Mesodermal cell (in vitro differentiated cells): ENCODE results near the gene NMRK1.

Source experiments
- H3K27ac ChIP-seq: 2 replicates; pipeline ENCODE4 v1.7.0; 2013; ENCODE audit warnings: mild to moderate bottlenecking, low read depth, low read length, moderate library complexity; ENCODE audit not compliant: severe bottlenecking
- H3K36me3 ChIP-seq: 2 replicates; pipeline ENCODE4 v1.7.1; 2013; ENCODE audit warnings: mild to moderate bottlenecking, low read length, moderate library complexity; ENCODE audit not compliant: control insufficient read depth, insufficient read depth
- H3K4me1 ChIP-seq: one replicate; pipeline ENCODE4 v1.7.1; 2013; ENCODE audit warnings: mild to moderate bottlenecking, low read length; ENCODE audit not compliant: insufficient read depth, control insufficient read depth, poor library complexity, severe bottlenecking
- H3K4me3 ChIP-seq: 2 replicates; pipeline ENCODE4 v1.7.0; 2013; ENCODE audit warnings: low read length, control low read depth, mild to moderate bottlenecking; ENCODE audit not compliant: insufficient read depth, poor library complexity, severe bottlenecking; ENCODE audit errors: extremely low read depth
- H3K9me3 ChIP-seq: 2 replicates; pipeline ENCODE4 v1.7.1; 2013; ENCODE audit warnings: mild to moderate bottlenecking, low read length, moderate library complexity; ENCODE audit not compliant: control insufficient read depth
- WGBS, 2 experiments: methylation state at CpG; one replicate each; pipeline ENCODE4 v1.1.5; 2013; ENCODE audit warnings: missing lambda C conversion rate in 2 of 2; ENCODE audit not compliant: insufficient coverage in 2 of 2; 5-methylcytosine and 5-hydroxymethylcytosine counted together

The NMRK1 gene

DNA sequence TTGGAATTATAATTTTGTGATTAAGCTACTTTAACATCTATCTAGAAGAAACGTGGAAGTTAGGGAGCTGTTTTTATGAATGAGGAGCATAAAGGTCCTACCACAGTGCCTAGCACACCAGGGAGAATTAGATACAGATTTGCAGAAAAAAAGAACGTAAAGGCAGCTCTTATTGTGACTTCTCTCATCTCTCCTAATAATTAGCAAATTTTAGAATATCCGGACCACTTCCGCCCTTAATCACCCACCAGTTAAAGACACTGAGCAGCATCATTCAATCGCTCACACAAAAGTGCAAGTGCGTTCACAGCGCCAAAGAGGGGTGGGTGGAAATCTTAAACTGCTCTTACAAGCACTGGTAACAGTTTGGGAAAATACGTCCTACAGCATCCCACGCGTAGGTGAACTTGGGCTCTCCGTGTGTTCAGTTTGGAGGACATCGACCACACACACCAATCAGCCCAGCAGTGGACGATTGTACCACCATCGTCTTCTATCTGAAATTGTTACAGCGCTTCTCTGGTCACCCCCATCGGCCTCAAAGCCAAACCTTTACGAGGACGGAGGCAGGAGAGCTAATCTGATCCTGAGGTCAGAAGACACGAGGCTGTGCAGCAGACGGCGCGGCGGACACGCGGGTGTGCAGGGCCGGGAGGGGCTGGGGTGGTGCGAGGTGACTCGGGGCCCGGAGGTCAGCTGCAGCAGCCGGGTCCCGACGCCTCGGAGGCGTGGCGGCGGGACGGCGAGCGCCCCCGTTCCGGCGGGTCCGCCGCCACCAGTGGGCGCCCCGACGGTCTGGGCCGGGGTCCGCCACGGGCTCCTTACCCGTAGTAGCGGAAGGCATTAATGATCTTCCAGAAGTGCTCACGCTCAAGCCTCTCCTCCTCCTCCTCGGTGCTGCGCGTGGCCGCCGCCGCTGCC lies 60.5 kb downstream of the NMRK1 start:
- H3K4me3 ChIP-seq: peak overlapping the region; percentile 70
- no peaks in the 10 kb centered on the region for H3K36me3 ChIP-seq
- 0% methylated on average over 29 to 34 of the region's 59 CpGs for WGBS, 2 experiments
- peak overlapping the region; percentile 92 for H3K27ac ChIP-seq
- peaks cover 3% of the 10 kb centered on the region for H3K4me1 ChIP-seq
- no peaks in the 10 kb centered on the region for H3K9me3 ChIP-seq

DNA sequence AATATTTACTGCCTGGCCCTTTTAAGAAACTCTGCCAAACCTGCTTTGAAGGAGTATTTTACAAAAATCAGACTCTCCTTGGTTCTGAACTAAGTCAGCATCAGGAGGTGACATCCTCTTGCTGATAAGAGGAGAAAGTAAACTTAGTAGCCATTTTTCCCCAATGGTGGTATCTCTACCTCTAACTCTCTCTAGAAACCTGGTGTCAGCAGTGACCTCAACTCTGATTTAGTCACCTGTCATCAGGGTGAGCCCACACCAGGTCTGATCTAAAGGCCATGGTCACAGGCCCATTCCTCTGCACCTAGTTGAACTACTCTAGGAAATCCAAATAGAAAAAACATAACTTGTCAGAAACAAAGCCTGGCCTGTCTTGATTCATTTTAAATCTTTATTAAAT lies 64.1 kb downstream of the NMRK1 start:
- Histone ChIP-seq H3K4me3 (no peak overlapping the region), H3K27ac (no peak overlapping the region), H3K4me1 (peaks cover 3% of the 10 kb centered on the region), H3K9me3 (no peaks in the 10 kb centered on the region), H3K36me3 (no peaks in the 10 kb centered on the region)

DNA sequence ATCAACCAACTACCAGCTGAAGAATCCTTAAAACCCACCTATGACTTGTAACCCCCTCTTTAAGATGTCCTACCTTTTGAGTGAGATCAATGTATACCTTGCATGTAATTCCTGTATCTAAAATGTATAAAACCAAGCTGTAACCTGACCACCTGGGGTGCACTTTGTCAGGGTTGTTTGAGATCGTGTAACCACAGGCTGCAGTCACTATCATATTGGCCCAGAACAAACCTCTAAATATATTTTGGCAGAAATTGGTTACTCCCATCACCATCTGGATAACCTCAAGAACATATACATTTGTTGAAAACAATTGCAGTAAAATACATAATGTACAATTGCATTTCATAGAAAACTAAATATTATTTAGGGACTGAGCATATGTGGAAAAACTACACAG lies 68.3 kb downstream of the NMRK1 start:
- Histone ChIP-seq H3K9me3 (no peaks in the 10 kb centered on the region), H3K4me3 (no peak overlapping the region), H3K4me1 (no peaks in the 10 kb centered on the region), H3K36me3 (no peaks in the 10 kb centered on the region), H3K27ac (no peak overlapping the region)
- no CpG with 5 or more reads among the region's 1 CpG for WGBS, 2 experiments

GRCh38 chr9:75019022-75019421 lies 68.9 kb downstream of the NMRK1 start:
- Histone ChIP-seq H3K4me3 (no peak overlapping the region), H3K9me3 (no peaks in the 10 kb centered on the region), H3K27ac (no peak overlapping the region), H3K4me1 (no peaks in the 10 kb centered on the region), H3K36me3 (no peaks in the 10 kb centered on the region)
- WGBS, 2 experiments: 88 to 100% methylated on average over 4 of the region's 5 CpGs

DNA sequence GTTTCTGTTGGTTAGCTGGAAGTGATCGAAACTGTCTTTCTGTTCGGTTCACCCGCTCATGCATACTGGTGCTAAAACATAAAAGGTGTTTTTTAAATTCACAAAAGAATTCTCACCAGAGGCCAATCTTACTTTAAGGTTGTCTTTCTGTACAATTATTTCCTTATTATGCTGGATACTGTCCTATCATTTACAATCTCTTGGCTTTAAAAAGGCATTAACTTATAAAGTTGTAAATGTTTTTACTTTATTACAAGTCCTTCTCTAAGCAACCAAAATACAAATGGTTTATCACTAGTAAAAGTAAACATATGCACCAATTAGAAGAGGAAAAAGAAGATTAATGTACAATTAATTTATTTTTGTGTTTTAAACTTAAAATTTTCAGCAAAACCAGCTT lies 70.6 kb downstream of the NMRK1 start:
- Histone ChIP-seq H3K36me3 (peaks cover 4% of the 10 kb centered on the region), H3K27ac (no peak overlapping the region), H3K4me1 (no peaks in the 10 kb centered on the region), H3K4me3 (no peak overlapping the region), H3K9me3 (no peaks in the 10 kb centered on the region)
- 100% methylated on average over 3 of the region's 3 CpGs; no CpG with 5 or more reads in 1 of the 2 experiments for WGBS, 2 experiments

DNA sequence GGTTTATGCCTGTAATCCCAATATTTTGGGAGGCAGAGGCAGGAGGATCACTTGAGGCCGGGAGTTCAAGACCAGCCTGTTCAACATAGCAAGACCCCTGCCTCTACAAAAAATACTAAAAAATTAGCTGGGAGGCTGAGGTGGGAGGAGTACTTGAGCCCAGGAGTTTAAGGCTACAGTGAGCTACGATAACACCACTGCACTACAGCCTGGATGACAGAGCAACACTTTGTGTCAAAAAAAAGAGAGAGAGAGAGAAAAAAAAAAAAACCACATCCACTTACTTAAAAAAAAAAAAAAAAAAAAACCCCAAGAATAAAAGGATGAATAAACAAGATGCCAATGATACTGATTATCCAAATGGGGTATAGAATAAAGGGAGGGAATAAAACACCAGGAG lies 74.2 kb downstream of the NMRK1 start:
- no CpG with 5 or more reads among the region's 2 CpGs for WGBS, 2 experiments
- Histone ChIP-seq H3K27ac (no peak overlapping the region), H3K36me3 (peaks cover 19% of the 10 kb centered on the region), H3K9me3 (no peaks in the 10 kb centered on the region), H3K4me1 (no peaks in the 10 kb centered on the region), H3K4me3 (no peak overlapping the region)
